DMS153 treated with DMSO at 0.1 percent for 48 hours (cell line): ENCODE data around the gene MDH2.
"Not testable (repeated sequence)": the region's sequence is repeated elsewhere in the genome, so short reads cannot be mapped to it uniquely, and the experiment has no call there.

Source experiments
- DNase-seq: peaks from one replicate; lab custom pipeline; 2025; ENCODE audit not compliant: unreplicated experiment; lab: John Stamatoyannopoulos, UW

The MDH2 gene

DNA sequence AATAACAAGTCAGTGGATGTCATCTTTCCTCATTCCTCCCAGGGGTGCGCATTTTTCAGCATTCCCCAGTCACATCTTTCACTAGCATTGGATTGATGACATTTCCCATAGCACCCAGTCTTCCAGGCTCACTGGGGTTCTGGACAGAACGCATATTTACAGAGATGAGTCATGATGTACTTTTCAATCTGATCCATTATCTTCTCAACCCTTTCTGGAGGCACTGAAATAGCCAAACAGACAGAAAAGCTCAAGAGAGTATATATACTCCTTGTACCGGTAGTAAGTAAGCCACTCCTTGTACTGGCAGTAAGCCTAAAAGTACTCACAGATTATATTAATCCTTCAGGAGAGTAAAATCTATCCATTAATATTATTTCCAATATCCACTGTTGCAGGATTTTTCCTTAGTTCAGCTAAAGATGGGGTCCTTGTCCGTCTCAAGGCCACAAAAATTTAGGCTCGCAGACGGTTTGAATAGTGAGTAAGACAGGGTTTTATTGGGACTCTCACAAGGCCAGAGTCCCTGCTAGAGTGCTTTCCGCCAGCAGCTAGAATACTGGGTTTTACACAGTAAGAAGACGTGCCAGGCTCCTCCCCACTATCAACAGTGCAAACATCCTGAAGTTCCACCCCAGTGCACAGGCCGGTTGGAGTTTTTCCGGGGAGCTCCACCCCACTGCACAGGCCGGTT lies 60.8 kb downstream of the MDH2 start:
- peak; percentile 58 for DNase-seq

DNA sequence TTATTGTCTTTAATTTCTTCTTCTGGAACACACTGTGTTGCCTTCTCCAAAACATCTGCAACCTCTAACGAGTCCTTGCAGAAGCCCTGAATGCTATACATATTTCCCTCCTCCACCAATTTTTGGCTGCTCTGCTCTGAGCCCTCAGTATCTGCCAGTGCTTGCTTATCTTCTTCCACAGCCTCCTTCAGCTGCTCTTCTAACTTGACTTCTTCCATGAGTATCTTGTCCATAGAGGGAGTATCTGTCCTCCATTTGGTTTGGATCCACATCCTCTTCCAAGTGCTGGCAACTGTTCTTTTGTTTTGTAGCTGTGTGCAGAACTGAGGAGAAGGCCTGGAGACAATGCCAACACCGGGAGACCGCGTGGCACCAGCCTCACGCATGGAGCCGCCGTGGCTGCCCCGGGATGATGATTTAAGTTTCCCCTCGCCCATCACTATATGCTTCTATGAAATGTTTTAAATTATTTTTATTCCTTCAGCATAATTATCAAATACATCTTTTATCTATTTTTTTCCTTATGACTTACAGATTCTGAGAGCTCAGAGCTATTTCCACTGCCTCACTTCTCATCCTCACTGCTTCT lies 65.2 kb downstream of the MDH2 start:
- not testable (repeated sequence) for DNase-seq

DNA sequence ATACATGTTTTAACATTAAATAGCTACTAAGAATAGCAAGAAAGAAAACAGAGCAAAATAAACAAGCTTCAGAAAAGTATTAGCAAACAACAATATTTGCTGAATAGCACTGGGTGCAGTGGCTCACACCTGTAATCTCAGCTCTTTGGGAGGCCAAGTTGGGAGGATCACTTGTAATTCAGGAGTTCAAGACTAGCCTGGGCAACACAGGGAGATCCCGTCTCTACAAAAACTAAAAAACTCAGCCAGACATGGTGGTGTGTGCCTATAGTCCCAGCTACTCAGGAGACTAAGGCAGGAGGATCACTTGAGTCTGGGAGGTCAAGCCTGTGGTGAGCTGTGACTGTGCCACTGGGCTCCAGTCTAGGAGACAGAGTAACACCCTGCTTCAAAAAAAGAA lies 66.8 kb downstream of the MDH2 start:
- DNase-seq = not testable (repeated sequence)
